MCF 10A (cell line): ENCODE measurements around the gene IL23R. TPM values are rescaled to one million over a fixed set of nuclear protein-coding genes. Genes with fewer than 3 reads are reported as not detected.

Experiments
- BruUV-seq: library from RNA; stranded (reverse); fragments of 400-500 nt; replicated peaks from 2 replicates; lab custom pipeline; 2021; lab: Mats Ljungman, UMichigan
- CTCF ChIA-PET: fragments of 300-600 bp; sonication (Branson Sonifier 250); formaldehyde crosslinking; extraction: SDS; loops from one replicate; lab custom pipeline; 2021; ENCODE audit warnings: antibody characterized with exemption, inconsistent platforms; lab: Yijun Ruan, JAX
- POLR2A ChIA-PET: fragments of 300-600, 350-650 bp; sonication (Branson Sonifier 250); formaldehyde crosslinking; extraction: SDS; loops from one replicate; lab custom pipeline; 2020; ENCODE audit warnings: antibody characterized with exemption, inconsistent platforms; lab: Yijun Ruan, JAX
- DNase-seq: peaks from one replicate; pipeline ENCODE4 v3.0.0-alpha.2; 2018; ENCODE audit not compliant: unreplicated experiment
- H3K27ac Mint-ChIP-seq: one replicate; pipeline ENCODE4 v1.8.0; 2022; ENCODE audit warnings: mild to moderate bottlenecking, low read depth, mixed read lengths; ENCODE audit not compliant: unreplicated experiment
- H3K27me3 Mint-ChIP-seq: one replicate; pipeline ENCODE4 v1.8.0; 2022; ENCODE audit warnings: mixed read lengths; ENCODE audit not compliant: insufficient read depth, unreplicated experiment
- H3K36me3 Mint-ChIP-seq: one replicate; pipeline ENCODE4 v1.8.0; 2022; ENCODE audit warnings: mild to moderate bottlenecking, moderate library complexity, mixed read lengths; ENCODE audit not compliant: insufficient read depth, unreplicated experiment
- H3K4me1 Mint-ChIP-seq: one replicate; pipeline ENCODE4 v1.8.0; 2022; ENCODE audit warnings: mixed read lengths; ENCODE audit not compliant: insufficient read depth, unreplicated experiment
- H3K4me3 Mint-ChIP-seq: one replicate; pipeline ENCODE4 v1.8.0; 2022; ENCODE audit warnings: mild to moderate bottlenecking, moderate library complexity, mixed read lengths; ENCODE audit not compliant: unreplicated experiment
- H3K9me3 Mint-ChIP-seq: one replicate; pipeline ENCODE4 v1.8.0; 2022; ENCODE audit warnings: mixed read lengths; ENCODE audit not compliant: unreplicated experiment
- intact Hi-C: fragments of 100-400 bp; cut with micrococcal nuclease; formaldehyde crosslinking; loops from 2 replicates; pipeline ENCODE4 v1.14.1; 2022
- total RNA-seq: library from RNA; stranded (reverse); gene quantifications from 2 replicates; pipeline ENCODE4 v1.2.3, GENCODE V29; 2022
- TF ChIP-seq, protein P1 (sequence below): fragments of 200-600 bp; IDR thresholded peaks from one replicate; pipeline ENCODE4 v1.8.0; 2022; ENCODE audit warnings: antibody characterized with exemption, mild to moderate bottlenecking; ENCODE audit not compliant: unreplicated experiment

IL23R gene
- total RNA-seq, 1 experiment from 2014 or later: not detected

DNA sequence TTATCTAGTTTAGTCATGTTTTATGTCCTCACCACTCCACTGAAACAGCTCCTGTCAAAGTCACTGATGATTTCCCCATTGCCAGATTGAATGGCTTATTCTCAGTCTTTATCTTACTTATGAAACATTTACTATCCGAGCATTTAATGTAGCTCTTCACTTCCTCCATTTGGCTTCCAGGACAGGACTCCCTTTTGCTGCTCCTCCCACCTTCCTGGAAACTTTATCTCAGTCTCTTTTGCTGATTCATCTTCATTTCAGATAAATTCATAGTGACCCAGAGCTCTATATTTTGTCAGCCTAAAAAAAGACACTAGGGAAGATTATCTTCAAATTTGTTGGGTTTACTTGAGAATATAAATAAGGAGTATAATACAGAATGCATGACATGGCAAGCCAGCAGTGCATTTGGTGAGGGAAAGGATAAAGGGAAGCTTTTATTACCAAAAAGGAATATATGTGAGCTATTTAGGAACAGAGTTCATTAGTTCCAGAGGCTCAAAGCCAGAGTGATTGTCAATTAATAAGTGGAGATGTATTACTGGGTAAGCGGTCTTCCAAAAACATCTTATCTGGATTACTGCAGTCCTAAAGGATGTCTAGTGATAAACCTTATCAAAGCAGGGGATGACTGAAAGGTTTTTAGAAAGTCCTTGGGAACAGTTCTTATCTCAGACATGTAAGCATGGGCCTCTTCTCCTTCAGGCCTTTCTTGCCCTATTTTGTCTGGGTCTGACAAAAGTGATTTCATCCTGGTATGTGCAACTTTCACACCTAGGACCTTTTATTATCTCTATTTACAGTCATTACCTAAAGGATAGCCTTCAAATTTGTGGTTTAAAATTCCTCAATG lies 25.6 kb downstream of the IL23R start:
- no TSS peak for BruUV-seq
- TF ChIP-seq, protein P1, sequence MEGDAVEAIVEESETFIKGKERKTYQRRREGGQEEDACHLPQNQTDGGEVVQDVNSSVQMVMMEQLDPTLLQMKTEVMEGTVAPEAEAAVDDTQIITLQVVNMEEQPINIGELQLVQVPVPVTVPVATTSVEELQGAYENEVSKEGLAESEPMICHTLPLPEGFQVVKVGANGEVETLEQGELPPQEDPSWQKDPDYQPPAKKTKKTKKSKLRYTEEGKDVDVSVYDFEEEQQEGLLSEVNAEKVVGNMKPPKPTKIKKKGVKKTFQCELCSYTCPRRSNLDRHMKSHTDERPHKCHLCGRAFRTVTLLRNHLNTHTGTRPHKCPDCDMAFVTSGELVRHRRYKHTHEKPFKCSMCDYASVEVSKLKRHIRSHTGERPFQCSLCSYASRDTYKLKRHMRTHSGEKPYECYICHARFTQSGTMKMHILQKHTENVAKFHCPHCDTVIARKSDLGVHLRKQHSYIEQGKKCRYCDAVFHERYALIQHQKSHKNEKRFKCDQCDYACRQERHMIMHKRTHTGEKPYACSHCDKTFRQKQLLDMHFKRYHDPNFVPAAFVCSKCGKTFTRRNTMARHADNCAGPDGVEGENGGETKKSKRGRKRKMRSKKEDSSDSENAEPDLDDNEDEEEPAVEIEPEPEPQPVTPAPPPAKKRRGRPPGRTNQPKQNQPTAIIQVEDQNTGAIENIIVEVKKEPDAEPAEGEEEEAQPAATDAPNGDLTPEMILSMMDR: no peak
- POLR2A ChIA-PET: interaction anchor here (1.1 kb wide), 1 partner anchor 32 kb away, joined by 3 read pairs; no protein-coding TSS in a partner anchor
- H3K4me1 Mint-ChIP-seq: no peaks in the 10 kb centered on the region
- no peaks in the 10 kb centered on the region for H3K9me3 Mint-ChIP-seq
- no peaks in the 10 kb centered on the region for H3K36me3 Mint-ChIP-seq
- intact Hi-C loops: no loop called here
- DNase-seq: no peak
- no peak overlapping the region for H3K27ac Mint-ChIP-seq
- H3K27me3 Mint-ChIP-seq: no peaks in the 10 kb centered on the region
- H3K4me3 Mint-ChIP-seq: no peak overlapping the region
- CTCF ChIA-PET: interaction anchor here (0.6 to 1.6 kb wide), 2 partner anchors 22 to 130 kb away, joined by 3 to 8 read pairs; no protein-coding TSS in a partner anchor

DNA sequence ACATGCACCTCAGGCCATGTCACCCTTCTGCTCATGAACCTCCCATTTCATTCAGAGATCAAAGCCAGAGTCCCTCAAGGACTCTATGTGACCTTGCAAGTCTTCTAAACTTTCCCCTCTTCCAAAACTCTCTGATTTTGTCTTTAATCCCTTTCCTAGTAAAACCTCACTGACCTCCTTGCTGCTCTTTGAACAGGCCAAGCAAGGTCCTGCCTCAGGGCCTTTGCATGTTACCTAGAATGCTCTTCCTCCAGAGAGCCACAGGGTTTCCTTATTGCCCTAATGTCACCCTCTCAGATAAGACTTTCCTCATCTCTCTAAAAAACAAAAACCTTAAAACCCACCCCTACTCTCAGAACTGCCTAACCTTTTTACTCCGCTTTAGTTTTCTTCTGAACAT lies 26.6 kb downstream of the IL23R start:
- H3K4me1 Mint-ChIP-seq: no peaks in the 10 kb centered on the region
- no peaks in the 10 kb centered on the region for H3K27me3 Mint-ChIP-seq
- ChIA-PET POLR2A (no interaction called here), CTCF (interaction anchor here (0.6 to 1.6 kb wide), 2 partner anchors 21 to 131 kb away, joined by 3 to 8 read pairs; no protein-coding TSS in a partner anchor)
- no peaks in the 10 kb centered on the region for H3K36me3 Mint-ChIP-seq
- intact Hi-C loops: no loop called here
- H3K27ac Mint-ChIP-seq: no peak overlapping the region
- TF ChIP-seq, protein P1: no peak
- no peak for DNase-seq
- no peak overlapping the region for H3K4me3 Mint-ChIP-seq
- no peaks in the 10 kb centered on the region for H3K9me3 Mint-ChIP-seq
- BruUV-seq: no TSS peak

DNA sequence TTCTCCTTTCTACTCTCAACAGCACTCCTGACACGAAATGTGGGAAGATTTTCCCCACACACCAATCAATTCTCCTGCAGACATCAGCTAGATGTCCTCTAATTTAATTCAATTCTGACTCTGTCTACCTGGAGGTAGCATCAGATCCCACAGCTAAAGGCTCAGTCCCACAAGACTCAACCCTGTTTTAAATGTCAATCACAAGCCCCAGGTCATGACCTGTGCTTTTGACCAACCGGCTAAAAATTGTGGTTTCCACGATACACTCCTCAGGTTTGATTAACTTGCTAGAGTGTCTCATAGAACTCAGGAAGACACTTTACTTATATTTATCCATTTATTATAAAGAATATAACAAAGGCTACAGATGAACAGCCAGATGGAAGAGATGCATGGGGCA lies 27.4 kb downstream of the IL23R start:
- H3K27me3 Mint-ChIP-seq: no peaks in the 10 kb centered on the region
- no peaks in the 10 kb centered on the region for H3K4me1 Mint-ChIP-seq
- ChIA-PET POLR2A (no interaction called here), CTCF (interaction anchor here (0.7 to 1.0 kb wide), 2 partner anchors 9 to 24 kb away, joined by 3 read pairs; no protein-coding TSS in a partner anchor)
- no peak overlapping the region for H3K4me3 Mint-ChIP-seq
- no peaks in the 10 kb centered on the region for H3K36me3 Mint-ChIP-seq
- intact Hi-C loops: no loop called here
- DNase-seq: no peak
- H3K9me3 Mint-ChIP-seq: no peaks in the 10 kb centered on the region
- BruUV-seq: no TSS peak
- no peak overlapping the region for H3K27ac Mint-ChIP-seq
- TF ChIP-seq, protein P1: no peak

DNA sequence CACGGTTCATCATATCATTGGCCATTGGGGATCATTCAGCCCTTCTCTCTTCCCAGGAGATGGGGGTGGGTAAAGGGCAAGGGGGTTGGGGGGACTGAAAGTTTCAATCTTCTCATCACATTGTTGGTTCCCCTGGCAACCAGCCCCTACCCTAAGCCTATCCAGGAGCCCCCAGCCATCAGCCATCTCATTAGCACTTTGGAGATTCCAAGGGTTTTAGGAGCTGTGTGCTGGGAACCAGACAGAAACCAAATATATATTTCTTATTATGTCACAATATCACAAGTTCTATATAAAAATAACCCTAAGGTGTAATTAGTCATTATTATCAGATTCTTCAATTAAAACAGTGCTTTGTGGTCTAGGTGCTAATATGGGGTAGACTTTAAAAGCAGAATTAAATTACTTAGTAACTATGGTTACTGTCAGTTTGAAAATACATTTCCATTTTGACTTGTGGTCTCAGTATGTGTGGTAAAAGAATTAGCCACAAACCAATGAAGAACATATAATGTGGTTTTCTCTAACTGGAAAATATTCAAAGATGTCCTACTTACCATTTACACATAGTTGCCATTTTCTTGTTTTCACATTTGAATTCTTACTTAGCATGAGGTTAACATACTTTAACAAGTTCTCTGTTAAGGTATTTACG lies 28.1 kb downstream of the IL23R start:
- no peaks in the 10 kb centered on the region for H3K36me3 Mint-ChIP-seq
- no peaks in the 10 kb centered on the region for H3K4me1 Mint-ChIP-seq
- DNase-seq: no peak
- H3K4me3 Mint-ChIP-seq: no peak overlapping the region
- H3K27ac Mint-ChIP-seq: no peak overlapping the region
- ChIA-PET CTCF (interaction anchor here (0.5 to 1.0 kb wide), 3 partner anchors 10 to 404 kb away, joined by 3 read pairs; no protein-coding TSS in a partner anchor), POLR2A (no interaction called here)
- H3K9me3 Mint-ChIP-seq: no peaks in the 10 kb centered on the region
- no TSS peak for BruUV-seq
- intact Hi-C loops: no loop called here
- H3K27me3 Mint-ChIP-seq: no peaks in the 10 kb centered on the region
- TF ChIP-seq, protein P1: no peak
